HEK293 (cell line): ENCODE results near the gene ANK2.

Source experiments
- CTCF ChIA-PET: fragments of 350-600 bp; formaldehyde crosslinking; extraction: SDS; loops from one replicate; lab custom pipeline; 2021; ENCODE audit warnings: antibody characterized with exemption; lab: Yijun Ruan, JAX
- POLR2A ChIA-PET: fragments of 300-600 bp; formaldehyde crosslinking; extraction: SDS; loops from one replicate; lab custom pipeline; 2020; ENCODE audit warnings: antibody characterized with exemption, inconsistent platforms; lab: Yijun Ruan, JAX
- H3K27ac ChIP-seq: fragments of 200-500 bp; sonication (Bioruptor generic); 2 replicates; pipeline ENCODE4 v1.5.1; 2014; ENCODE audit warnings: low read depth, low read length, control low read depth, inconsistent platforms; ENCODE audit errors: extremely low read depth
- H3K36me3 ChIP-seq, 2 experiments: fragments of 200-500 bp in 1 of 2; sonication (Bioruptor generic) in 1 of 2; 1 replicate in 1 of 2; 2 replicates in 1 of 2; pipeline ENCODE4 v1.5.1; 2014 to 2017; ENCODE audit warnings: inconsistent platforms in 2 of 2, low read length in 2 of 2; ENCODE audit not compliant: control insufficient read depth in 2 of 2, insufficient read depth in 1 of 2
- H3K4me1 ChIP-seq: fragments of 200-500 bp; sonication (Bioruptor generic); 2 replicates; pipeline ENCODE4 v1.5.1; 2014; ENCODE audit warnings: mild to moderate bottlenecking, low read length, inconsistent platforms; ENCODE audit not compliant: control insufficient read depth, insufficient read depth
- H3K4me3 ChIP-seq: 2 replicates; pipeline ENCODE4 v1.5.1; 2011; ENCODE audit warnings: low read depth, mild to moderate bottlenecking, control low read depth, low read length, moderate library complexity
- H3K9me3 ChIP-seq: fragments of 200-500 bp; sonication (Bioruptor generic); 2 replicates; pipeline ENCODE4 v1.5.1; 2014; ENCODE audit warnings: low read depth, low read length, inconsistent platforms; ENCODE audit not compliant: control insufficient read depth, insufficient read depth
- EGR2 ChIP-seq: fragments of 450-650 bp; formaldehyde crosslinking; IDR thresholded peaks from 2 replicates; pipeline ENCODE4 v1.5.1; 2016; ENCODE audit warnings: low read depth, missing biosample characterization, missing genetic modification characterization
- FEZF1 ChIP-seq: fragments of 450-650 bp; formaldehyde crosslinking; IDR thresholded peaks from 2 replicates; pipeline ENCODE4 v1.5.1; 2016; ENCODE audit warnings: missing biosample characterization, missing genetic modification characterization
- GLIS1 ChIP-seq: fragments of 450-650 bp; formaldehyde crosslinking; IDR thresholded peaks from 2 replicates; pipeline ENCODE4 v1.5.1; 2016; ENCODE audit warnings: missing biosample characterization, missing genetic modification characterization
- KLF1 ChIP-seq: fragments of 450-650 bp; formaldehyde crosslinking; IDR thresholded peaks from 2 replicates; pipeline ENCODE4 v1.5.1; 2016; ENCODE audit warnings: missing biosample characterization, missing genetic modification characterization
- KLF7 ChIP-seq: fragments of 450-650 bp; formaldehyde crosslinking; IDR thresholded peaks from 2 replicates; pipeline ENCODE4 v1.5.1; 2016; ENCODE audit warnings: missing biosample characterization, missing genetic modification characterization, borderline replicate concordance
- OSR2 ChIP-seq: fragments of 450-650 bp; formaldehyde crosslinking; IDR thresholded peaks from 2 replicates; pipeline ENCODE4 v1.5.1; 2016; ENCODE audit warnings: missing biosample characterization, missing genetic modification characterization
- PRDM10 ChIP-seq: fragments of 450-650 bp; formaldehyde crosslinking; IDR thresholded peaks from 2 replicates; pipeline ENCODE4 v1.5.1; 2016; ENCODE audit warnings: missing biosample characterization, missing genetic modification characterization
- SP2 ChIP-seq: fragments of 450-650 bp; formaldehyde crosslinking; IDR thresholded peaks from 2 replicates; pipeline ENCODE4 v1.5.1; 2016; ENCODE audit warnings: missing biosample characterization, missing genetic modification characterization
- SP7 ChIP-seq: fragments of 450-650 bp; formaldehyde crosslinking; IDR thresholded peaks from 2 replicates; pipeline ENCODE4 v1.5.1; 2016; ENCODE audit warnings: missing biosample characterization, missing genetic modification characterization
- TRIM28 ChIP-seq: IDR thresholded peaks from 2 replicates; pipeline ENCODE4 v1.6.1; 2011; ENCODE audit warnings: low read length, control low read depth, borderline replicate concordance
- ZBTB1 ChIP-seq: fragments of 450-650 bp; formaldehyde crosslinking; IDR thresholded peaks from 2 replicates; pipeline ENCODE4 v1.5.1; 2016; ENCODE audit warnings: missing biosample characterization, missing genetic modification characterization
- ZBTB17 ChIP-seq: fragments of 450-650 bp; formaldehyde crosslinking; IDR thresholded peaks from 2 replicates; pipeline ENCODE4 v1.5.1; 2016; ENCODE audit warnings: missing biosample characterization, missing genetic modification characterization
- ZBTB44 ChIP-seq: fragments of 450-650 bp; IDR thresholded peaks from 2 replicates; pipeline ENCODE4 v1.5.1; 2018; ENCODE audit warnings: missing biosample characterization, mild to moderate bottlenecking, missing genetic modification characterization
- ZBTB49 ChIP-seq: fragments of 450-650 bp; formaldehyde crosslinking; IDR thresholded peaks from 2 replicates; pipeline ENCODE4 v1.5.1; 2016; ENCODE audit warnings: missing biosample characterization, missing genetic modification characterization, low read depth
- ZEB2 ChIP-seq: fragments of 450-650 bp; formaldehyde crosslinking; IDR thresholded peaks from 2 replicates; pipeline ENCODE4 v1.5.1; 2016; ENCODE audit warnings: missing biosample characterization, missing genetic modification characterization
- ZNF335 ChIP-seq: fragments of 450-650 bp; formaldehyde crosslinking; conservative IDR thresholded peaks from 2 replicates; pipeline ENCODE4 v1.5.1; 2016; ENCODE audit warnings: missing biosample characterization, missing genetic modification characterization
- ZNF341 ChIP-seq: fragments of 450-650 bp; formaldehyde crosslinking; IDR thresholded peaks from 2 replicates; pipeline ENCODE4; 2016; ENCODE audit warnings: low read depth, missing biosample characterization, missing genetic modification characterization
- ZNF37A ChIP-seq: fragments of 450-650 bp; IDR thresholded peaks from 2 replicates; pipeline ENCODE4 v1.5.1; 2018; ENCODE audit warnings: missing biosample characterization, missing genetic modification characterization
- ZNF423 ChIP-seq: fragments of 450-650 bp; formaldehyde crosslinking; IDR thresholded peaks from 2 replicates; pipeline ENCODE4 v1.5.1; 2016; ENCODE audit warnings: missing biosample characterization, missing genetic modification characterization
- ZNF561 ChIP-seq: fragments of 450-650 bp; IDR thresholded peaks from 2 replicates; pipeline ENCODE4 v1.5.1; 2018; ENCODE audit warnings: missing biosample characterization, missing genetic modification characterization, borderline replicate concordance
- ZNF585B ChIP-seq: fragments of 450-650 bp; formaldehyde crosslinking; IDR thresholded peaks from 2 replicates; pipeline ENCODE4 v1.5.1; 2016; ENCODE audit warnings: missing biosample characterization, missing genetic modification characterization
- ZNF596 ChIP-seq: fragments of 450-650 bp; IDR thresholded peaks from 2 replicates; pipeline ENCODE4 v1.5.0; 2018; ENCODE audit warnings: missing biosample characterization, mild to moderate bottlenecking, missing genetic modification characterization, moderate library complexity
- ZNF621 ChIP-seq: fragments of 450-650 bp; formaldehyde crosslinking; IDR thresholded peaks from 2 replicates; pipeline ENCODE4 v1.5.1; 2017; ENCODE audit warnings: missing biosample characterization, missing genetic modification characterization
- ZNF654 ChIP-seq: fragments of 450-650 bp; formaldehyde crosslinking; IDR thresholded peaks from 2 replicates; pipeline ENCODE4 v1.5.1; 2016; ENCODE audit warnings: low read depth, missing biosample characterization, missing genetic modification characterization
- ZNF658 ChIP-seq: fragments of 450-650 bp; formaldehyde crosslinking; IDR thresholded peaks from 2 replicates; pipeline ENCODE4; 2016; ENCODE audit warnings: missing biosample characterization, missing genetic modification characterization
- ZNF670 ChIP-seq: fragments of 450-650 bp; formaldehyde crosslinking; IDR thresholded peaks from 2 replicates; pipeline ENCODE4 v1.5.1; 2016; ENCODE audit warnings: missing biosample characterization, missing genetic modification characterization, low read depth
- ZNF830 ChIP-seq: fragments of 450-650 bp; IDR thresholded peaks from 2 replicates; pipeline ENCODE4 v1.5.0; 2018; ENCODE audit warnings: missing biosample characterization, missing genetic modification characterization, low read depth, mild to moderate bottlenecking, moderate library complexity

Gene ANK2

GRCh38 chr4:113114884-113115283 is 65.4 kb downstream of the ANK2 start:
- Histone ChIP-seq H3K4me1 (no peaks in the 10 kb centered on the region; the same call in 1 of the 2 replicates), H3K9me3 (no peaks in the 10 kb centered on the region), H3K4me3 (no peak overlapping the region)
- TF ChIP-seq ZNF830 (tag by site-specific recombination) = no peak
- no peak for TF ChIP-seq SP7 (tag by site-specific recombination)
- peak; percentile 59 for TF ChIP-seq ZNF585B (tag by site-specific recombination)
- TF ChIP-seq PRDM10 (tag by site-specific recombination) = 0 out of 2 replicates have a peak, but pooled peaks have one; percentile 45
- no peak for TF ChIP-seq ZNF335 (tag by site-specific recombination)
- TF ChIP-seq, all 188 proteins: peak for 2
- no peak overlapping the region for H3K27ac ChIP-seq
- no peaks in the 10 kb centered on the region for H3K36me3 ChIP-seq
- ChIA-PET POLR2A (no interaction called here), CTCF (interaction anchor here (0.5 to 1.3 kb wide), 3 partner anchors 9 to 197 kb away, joined by 3 to 5 read pairs (median 4); no protein-coding TSS in a partner anchor)

GRCh38 chr4:113116414-113117357 is 67.2 kb downstream of the ANK2 start:
- POLR2A ChIA-PET = interaction anchor here (0.7 kb wide), 1 partner anchor 11 kb away, joined by 4 read pairs; no protein-coding TSS in a partner anchor
- H3K4me1 ChIP-seq = no peaks in the 10 kb centered on the region; the same call in 1 of the 2 replicates
- no peaks in the 10 kb centered on the region for H3K36me3 ChIP-seq
- no peak overlapping the region; the same call in 1 of the 2 replicates for H3K27ac ChIP-seq
- H3K9me3 ChIP-seq = no peaks in the 10 kb centered on the region
- peak overlapping the region; percentile 54 for H3K4me3 ChIP-seq
- CTCF ChIA-PET = interaction anchor here (0.9 to 1.3 kb wide), 3 partner anchors 11 to 131 kb away, joined by 3 to 4 read pairs (median 3); no protein-coding TSS in a partner anchor
- TF ChIP-seq GLIS1 (tag by site-specific recombination) (peak; percentile 56), ZNF670 (tag by site-specific recombination) (no peak), ZNF561 (tag by site-specific recombination) (no peak), ZNF596 (no peak), ZBTB44 (tag by site-specific recombination) (0 out of 2 replicates have a peak, but pooled peaks have one; percentile 37), TRIM28 (peak; percentile 83), OSR2 (tag by site-specific recombination) (peak; percentile 83), ZBTB17 (peak; percentile 77; the same call in 1 of the 2 replicates), SP2 (tag by site-specific recombination) (peak; percentile 47), KLF1 (tag by site-specific recombination) (no peak), ZNF335 (tag by site-specific recombination) (peak; percentile 65), ZNF37A (tag by site-specific recombination) (no peak), ZNF341 (tag by site-specific recombination) (peak; percentile 67), KLF7 (tag by site-specific recombination) (no peak), ZNF654 (tag by site-specific recombination) (no peak), ZBTB1 (tag by site-specific recombination) (no peak), ZNF621 (tag by site-specific recombination) (peak; percentile 96), FEZF1 (tag by site-specific recombination) (no peak), ZEB2 (tag by site-specific recombination) (no peak), ZNF658 (tag by site-specific recombination) (no peak), ZNF423 (tag by site-specific recombination) (no peak), ZBTB49 (tag by site-specific recombination) (no peak), EGR2 (peak; percentile 74; the same call in 1 of the 2 replicates)
